NT2/D1 (cell line): ENCODE results near the gene CAMK2D.

Experiments used
- YY1 ChIP-seq: IDR thresholded peaks from 2 replicates; pipeline ENCODE4 v1.6.1; 2011; ENCODE audit not compliant: insufficient read length, insufficient read depth
- ZNF274 ChIP-seq: IDR thresholded peaks from 2 replicates; pipeline ENCODE4 v1.6.1; 2011; ENCODE audit warnings: mild to moderate bottlenecking, low read depth, low read length

- no peak for TF ChIP-seq ZNF274
- TF ChIP-seq YY1, result no peak
These were observed 197.0 kb downstream of the CAMK2D start for GRCh38 chr4:113564493-113564892.
